Measurements from ENCODE around the gene NXPH1. TPM values are rescaled to one million over a fixed set of nuclear protein-coding genes. Genes with fewer than 3 reads are reported as not detected.
A peak's percentile ranks its signal among the peaks of the same experiment; 100 is the strongest.

Gene NXPH1
- total RNA-seq, 1 experiment from 2014 or later, result 0.59 TPM

DNA sequence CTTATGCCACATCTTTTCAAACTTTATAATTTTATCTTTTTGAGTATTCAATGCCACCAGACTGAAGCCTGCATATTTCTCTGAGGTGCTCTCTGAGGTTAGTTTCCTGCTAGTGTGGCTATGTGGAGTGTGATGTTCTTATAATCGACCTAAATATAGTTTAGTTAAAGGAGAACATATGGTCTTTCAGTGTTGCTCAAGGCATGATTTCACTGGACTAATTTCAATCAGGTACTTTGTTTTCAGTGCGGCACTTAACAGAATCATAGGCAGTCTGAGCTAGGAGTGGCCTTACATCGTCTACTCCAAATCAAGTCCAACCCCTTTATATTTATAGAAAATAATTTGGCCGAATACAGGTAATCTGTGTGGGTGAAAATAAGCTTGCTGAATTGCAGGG, 134.2 kb downstream of the NXPH1 start:
- Mint-ChIP-seq H3K4me1 (peaks cover 15% of the 10 kb centered on the region), H3K27me3 (ENCODE audit: low read depth) (no peaks in the 10 kb centered on the region), H3K27ac (no peak overlapping the region), H3K4me3 (no peak overlapping the region), H3K9me3 (no peaks in the 10 kb centered on the region), H3K36me3 (no peaks in the 10 kb centered on the region)
- no peak for DNase-seq (ENCODE audit: low spot score)
- no peak for ATAC-seq
- no peak for TF ChIP-seq E2F4 (CRISPR knock-in tag; IDR thresholded peaks at IDR 0.05; ENCODE audit: borderline replicate concordance, low read depth)
- no peak for TF ChIP-seq NFYB (CRISPR knock-in tag; conservative IDR thresholded peaks at IDR 0.05; ENCODE audit: low read depth)
- no peak for TF ChIP-seq JUN (CRISPR knock-in tag; IDR thresholded peaks at IDR 0.05)
- no peak for TF ChIP-seq ZNF671 (CRISPR knock-in tag; IDR thresholded peaks at IDR 0.05)
- TF ChIP-seq SMAD3 (CRISPR knock-in tag; IDR thresholded peaks at IDR 0.05; ENCODE audit: borderline replicate concordance), result no peak
- TF ChIP-seq, protein P1, sequence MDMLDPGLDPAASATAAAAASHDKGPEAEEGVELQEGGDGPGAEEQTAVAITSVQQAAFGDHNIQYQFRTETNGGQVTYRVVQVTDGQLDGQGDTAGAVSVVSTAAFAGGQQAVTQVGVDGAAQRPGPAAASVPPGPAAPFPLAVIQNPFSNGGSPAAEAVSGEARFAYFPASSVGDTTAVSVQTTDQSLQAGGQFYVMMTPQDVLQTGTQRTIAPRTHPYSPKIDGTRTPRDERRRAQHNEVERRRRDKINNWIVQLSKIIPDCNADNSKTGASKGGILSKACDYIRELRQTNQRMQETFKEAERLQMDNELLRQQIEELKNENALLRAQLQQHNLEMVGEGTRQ (CRISPR knock-in tag; IDR thresholded peaks at IDR 0.05), result no peak
- no peak for TF ChIP-seq ZNF232 (CRISPR knock-in tag; IDR thresholded peaks at IDR 0.05)
- TF ChIP-seq, protein P2, sequence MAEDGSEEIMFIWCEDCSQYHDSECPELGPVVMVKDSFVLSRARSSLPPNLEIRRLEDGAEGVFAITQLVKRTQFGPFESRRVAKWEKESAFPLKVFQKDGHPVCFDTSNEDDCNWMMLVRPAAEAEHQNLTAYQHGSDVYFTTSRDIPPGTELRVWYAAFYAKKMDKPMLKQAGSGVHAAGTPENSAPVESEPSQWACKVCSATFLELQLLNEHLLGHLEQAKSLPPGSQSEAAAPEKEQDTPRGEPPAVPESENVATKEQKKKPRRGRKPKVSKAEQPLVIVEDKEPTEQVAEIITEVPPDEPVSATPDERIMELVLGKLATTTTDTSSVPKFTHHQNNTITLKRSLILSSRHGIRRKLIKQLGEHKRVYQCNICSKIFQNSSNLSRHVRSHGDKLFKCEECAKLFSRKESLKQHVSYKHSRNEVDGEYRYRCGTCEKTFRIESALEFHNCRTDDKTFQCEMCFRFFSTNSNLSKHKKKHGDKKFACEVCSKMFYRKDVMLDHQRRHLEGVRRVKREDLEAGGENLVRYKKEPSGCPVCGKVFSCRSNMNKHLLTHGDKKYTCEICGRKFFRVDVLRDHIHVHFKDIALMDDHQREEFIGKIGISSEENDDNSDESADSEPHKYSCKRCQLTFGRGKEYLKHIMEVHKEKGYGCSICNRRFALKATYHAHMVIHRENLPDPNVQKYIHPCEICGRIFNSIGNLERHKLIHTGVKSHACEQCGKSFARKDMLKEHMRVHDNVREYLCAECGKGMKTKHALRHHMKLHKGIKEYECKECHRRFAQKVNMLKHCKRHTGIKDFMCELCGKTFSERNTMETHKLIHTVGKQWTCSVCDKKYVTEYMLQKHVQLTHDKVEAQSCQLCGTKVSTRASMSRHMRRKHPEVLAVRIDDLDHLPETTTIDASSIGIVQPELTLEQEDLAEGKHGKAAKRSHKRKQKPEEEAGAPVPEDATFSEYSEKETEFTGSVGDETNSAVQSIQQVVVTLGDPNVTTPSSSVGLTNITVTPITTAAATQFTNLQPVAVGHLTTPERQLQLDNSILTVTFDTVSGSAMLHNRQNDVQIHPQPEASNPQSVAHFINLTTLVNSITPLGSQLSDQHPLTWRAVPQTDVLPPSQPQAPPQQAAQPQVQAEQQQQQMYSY (CRISPR knock-in tag; IDR thresholded peaks at IDR 0.05), result no peak
- no peak for TF ChIP-seq NR3C1 (CRISPR knock-in tag; conservative IDR thresholded peaks at IDR 0.05; ENCODE audit: low read depth)
- TF ChIP-seq, protein P3, sequence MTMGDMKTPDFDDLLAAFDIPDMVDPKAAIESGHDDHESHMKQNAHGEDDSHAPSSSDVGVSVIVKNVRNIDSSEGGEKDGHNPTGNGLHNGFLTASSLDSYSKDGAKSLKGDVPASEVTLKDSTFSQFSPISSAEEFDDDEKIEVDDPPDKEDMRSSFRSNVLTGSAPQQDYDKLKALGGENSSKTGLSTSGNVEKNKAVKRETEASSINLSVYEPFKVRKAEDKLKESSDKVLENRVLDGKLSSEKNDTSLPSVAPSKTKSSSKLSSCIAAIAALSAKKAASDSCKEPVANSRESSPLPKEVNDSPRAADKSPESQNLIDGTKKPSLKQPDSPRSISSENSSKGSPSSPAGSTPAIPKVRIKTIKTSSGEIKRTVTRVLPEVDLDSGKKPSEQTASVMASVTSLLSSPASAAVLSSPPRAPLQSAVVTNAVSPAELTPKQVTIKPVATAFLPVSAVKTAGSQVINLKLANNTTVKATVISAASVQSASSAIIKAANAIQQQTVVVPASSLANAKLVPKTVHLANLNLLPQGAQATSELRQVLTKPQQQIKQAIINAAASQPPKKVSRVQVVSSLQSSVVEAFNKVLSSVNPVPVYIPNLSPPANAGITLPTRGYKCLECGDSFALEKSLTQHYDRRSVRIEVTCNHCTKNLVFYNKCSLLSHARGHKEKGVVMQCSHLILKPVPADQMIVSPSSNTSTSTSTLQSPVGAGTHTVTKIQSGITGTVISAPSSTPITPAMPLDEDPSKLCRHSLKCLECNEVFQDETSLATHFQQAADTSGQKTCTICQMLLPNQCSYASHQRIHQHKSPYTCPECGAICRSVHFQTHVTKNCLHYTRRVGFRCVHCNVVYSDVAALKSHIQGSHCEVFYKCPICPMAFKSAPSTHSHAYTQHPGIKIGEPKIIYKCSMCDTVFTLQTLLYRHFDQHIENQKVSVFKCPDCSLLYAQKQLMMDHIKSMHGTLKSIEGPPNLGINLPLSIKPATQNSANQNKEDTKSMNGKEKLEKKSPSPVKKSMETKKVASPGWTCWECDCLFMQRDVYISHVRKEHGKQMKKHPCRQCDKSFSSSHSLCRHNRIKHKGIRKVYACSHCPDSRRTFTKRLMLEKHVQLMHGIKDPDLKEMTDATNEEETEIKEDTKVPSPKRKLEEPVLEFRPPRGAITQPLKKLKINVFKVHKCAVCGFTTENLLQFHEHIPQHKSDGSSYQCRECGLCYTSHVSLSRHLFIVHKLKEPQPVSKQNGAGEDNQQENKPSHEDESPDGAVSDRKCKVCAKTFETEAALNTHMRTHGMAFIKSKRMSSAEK (CRISPR knock-in tag; IDR thresholded peaks at IDR 0.05; ENCODE audit: borderline replicate concordance), result no peak
- CTCF ChIA-PET, result no interaction called here
- POLR2A ChIA-PET, result no interaction called here

DNA sequence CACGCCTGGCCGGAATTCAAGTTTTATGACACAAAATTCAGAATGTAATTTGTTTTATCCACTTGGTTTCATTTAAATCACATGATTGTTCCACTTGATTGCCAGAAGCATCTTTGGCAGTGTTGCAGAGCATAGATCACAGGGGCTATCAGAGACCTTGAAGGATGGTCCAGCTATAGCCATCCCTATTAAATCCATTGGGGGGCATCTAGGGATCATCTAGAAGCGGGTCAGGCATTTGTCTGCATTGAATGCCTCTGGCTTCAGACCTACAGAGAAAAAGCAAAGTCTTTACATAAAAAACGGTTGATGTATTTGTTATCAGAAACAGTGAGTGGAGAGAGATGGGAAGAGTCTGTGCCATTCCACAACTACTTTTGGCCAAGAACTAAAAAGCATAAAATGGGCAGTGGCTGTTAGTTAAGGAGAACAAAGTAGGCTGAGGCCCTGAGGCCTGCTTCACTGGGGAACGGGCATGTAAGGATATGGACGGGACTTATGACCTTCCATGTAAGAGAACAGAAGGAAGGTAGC, 146.3 kb downstream of the NXPH1 start:
- DNase-seq (ENCODE audit: low spot score) (no peak), ATAC-seq (peak; percentile 67)
- Mint-ChIP-seq H3K27me3 (ENCODE audit: low read depth) (no peaks in the 10 kb centered on the region), H3K9me3 (no peaks in the 10 kb centered on the region), H3K4me1 (no peaks in the 10 kb centered on the region), H3K27ac (no peak overlapping the region), H3K36me3 (no peaks in the 10 kb centered on the region), H3K4me3 (no peak overlapping the region)
- POLR2A ChIA-PET, result interaction anchor here (0.5 kb wide), 1 partner anchor 943 kb away, joined by 3 read pairs; no protein-coding TSS in a partner anchor
- TF ChIP-seq NR3C1 (CRISPR knock-in tag; conservative IDR thresholded peaks at IDR 0.05; ENCODE audit: low read depth) (no peak), FOXP1 (CRISPR knock-in tag; IDR thresholded peaks at IDR 0.05; ENCODE audit: borderline replicate concordance) (no peak), HMGXB4 (CRISPR knock-in tag; IDR thresholded peaks at IDR 0.05) (no peak), ZNF416 (CRISPR knock-in tag; IDR thresholded peaks at IDR 0.05) (no peak), NFATC4 (CRISPR knock-in tag; IDR thresholded peaks at IDR 0.05) (no peak), TCF7 (CRISPR knock-in tag; IDR thresholded peaks at IDR 0.05; ENCODE audit: low read depth) (no peak), GTF2I (CRISPR knock-in tag; conservative IDR thresholded peaks at IDR 0.05) (no peak)
- TF ChIP-seq, protein P4, sequence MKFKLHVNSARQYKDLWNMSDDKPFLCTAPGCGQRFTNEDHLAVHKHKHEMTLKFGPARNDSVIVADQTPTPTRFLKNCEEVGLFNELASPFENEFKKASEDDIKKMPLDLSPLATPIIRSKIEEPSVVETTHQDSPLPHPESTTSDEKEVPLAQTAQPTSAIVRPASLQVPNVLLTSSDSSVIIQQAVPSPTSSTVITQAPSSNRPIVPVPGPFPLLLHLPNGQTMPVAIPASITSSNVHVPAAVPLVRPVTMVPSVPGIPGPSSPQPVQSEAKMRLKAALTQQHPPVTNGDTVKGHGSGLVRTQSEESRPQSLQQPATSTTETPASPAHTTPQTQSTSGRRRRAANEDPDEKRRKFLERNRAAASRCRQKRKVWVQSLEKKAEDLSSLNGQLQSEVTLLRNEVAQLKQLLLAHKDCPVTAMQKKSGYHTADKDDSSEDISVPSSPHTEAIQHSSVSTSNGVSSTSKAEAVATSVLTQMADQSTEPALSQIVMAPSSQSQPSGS (CRISPR knock-in tag; IDR thresholded peaks at IDR 0.05; ENCODE audit: borderline replicate concordance, low read depth), result no peak
- TF ChIP-seq, protein P5, sequence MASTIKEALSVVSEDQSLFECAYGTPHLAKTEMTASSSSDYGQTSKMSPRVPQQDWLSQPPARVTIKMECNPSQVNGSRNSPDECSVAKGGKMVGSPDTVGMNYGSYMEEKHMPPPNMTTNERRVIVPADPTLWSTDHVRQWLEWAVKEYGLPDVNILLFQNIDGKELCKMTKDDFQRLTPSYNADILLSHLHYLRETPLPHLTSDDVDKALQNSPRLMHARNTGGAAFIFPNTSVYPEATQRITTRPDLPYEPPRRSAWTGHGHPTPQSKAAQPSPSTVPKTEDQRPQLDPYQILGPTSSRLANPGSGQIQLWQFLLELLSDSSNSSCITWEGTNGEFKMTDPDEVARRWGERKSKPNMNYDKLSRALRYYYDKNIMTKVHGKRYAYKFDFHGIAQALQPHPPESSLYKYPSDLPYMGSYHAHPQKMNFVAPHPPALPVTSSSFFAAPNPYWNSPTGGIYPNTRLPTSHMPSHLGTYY (CRISPR knock-in tag; IDR thresholded peaks at IDR 0.05), result no peak
- CTCF ChIA-PET, result no interaction called here

Measured in WTC11 (cell line).